ENCODE results near the gene PYGM.

GRCh38 chr11:64796757-64797541, 37.2 kb upstream of the PYGM start:
- TF ChIP-seq POLR2A (IDR thresholded peaks at IDR 0.05; ENCODE audit: control extremely low read depth in 1 of 2, low read depth in 2 of 2, low read length in 2 of 2) (no peak), SIRT6 (IDR thresholded peaks at IDR 0.05; ENCODE audit: low read length) (no peak), CTCF (IDR thresholded peaks at IDR 0.05; ENCODE audit: control extremely low read depth in 1 of 3, insufficient read depth in 1 of 3, low read depth in 1 of 3, low read length in 3 of 3) (no peak)
